ACHN (cell line): Measurements from ENCODE around the gene CNOT1.
A peak's percentile ranks its signal among the peaks of the same experiment; 100 is the strongest.

Experiments
- DNase-seq: peaks from one replicate; pipeline ENCODE4 v3.0.0-alpha.2; 2015
- in situ Hi-C: cut with HindIII; loops from 2 replicates; pipeline ENCODE4 v1.10.0; 2017; ENCODE audit warnings: low sequenced_read_pairs, low pct_ligation_motif_present, low pct_unique_long_range_greater_than_20kb

CNOT1 gene

GRCh38 chr16:58537124-58537906 lies 92.3 kb downstream of the CNOT1 start:
- in situ Hi-C loops = no loop called here

GRCh38 chr16:58536278-58536677 lies 93.3 kb downstream of the CNOT1 start:
- no peak for DNase-seq

More at GRCh38 chr16:58537124-58537906, 92.3 kb downstream of the CNOT1 start:
- no peak for DNase-seq

GRCh38 chr16:58535100-58535499 lies 94.5 kb downstream of the CNOT1 start:
- in situ Hi-C loops = no loop called here
- DNase-seq = no peak

More at GRCh38 chr16:58536278-58536677, 93.3 kb downstream of the CNOT1 start:
- in situ Hi-C loops = no loop called here

- in situ Hi-C loops = no loop called here
- DNase-seq = no peak
Observed at GRCh38 chr16:58533751-58534470, 95.7 kb downstream of the CNOT1 start.

- in situ Hi-C loops = no loop called here
- no peak for DNase-seq
Observed at GRCh38 chr16:58532414-58532813, 97.2 kb downstream of the CNOT1 start.

- in situ Hi-C loops = no loop called here
- DNase-seq = no peak
Observed at GRCh38 chr16:58530179-58530578, 99.4 kb downstream of the CNOT1 start.

GRCh38 chr16:58519707-58520106 lies 109.9 kb downstream of the CNOT1 start:
- DNase-seq = no peak
- in situ Hi-C loops = no loop called here

GRCh38 chr16:58518980-58519368 lies 110.7 kb downstream of the CNOT1 start:
- in situ Hi-C loops = no loop called here
- DNase-seq = no peak

GRCh38 chr16:58518083-58518979 lies 111.3 kb downstream of the CNOT1 start:
- no peak for DNase-seq
- in situ Hi-C loops = no loop called here

GRCh38 chr16:58516768-58517107 lies 112.9 kb downstream of the CNOT1 start:
- no peak for DNase-seq
- in situ Hi-C loops = no loop called here

- peak; percentile 35 for DNase-seq
Observed at GRCh38 chr16:58515871-58516767, 113.5 kb downstream of the CNOT1 start.

GRCh38 chr16:58515125-58515870 lies 114.3 kb downstream of the CNOT1 start, which contains the start of gene SETD6:
SETD6 (plus strand) TSS chr16:58515517; CDS start chr16:58515538, 21 bp downstream.
- in situ Hi-C loops = no loop called here
- peak; percentile 92 for DNase-seq

More at GRCh38 chr16:58515871-58516767, 113.5 kb downstream of the CNOT1 start:
- in situ Hi-C loops = no loop called here

GRCh38 chr16:58513874-58514273 lies 115.8 kb downstream of the CNOT1 start:
- no peak for DNase-seq
- in situ Hi-C loops = no loop called here

GRCh38 chr16:58511933-58512815 lies 117.5 kb downstream of the CNOT1 start:
- in situ Hi-C loops = no loop called here
- DNase-seq = peak; percentile 77

GRCh38 chr16:58510776-58511628 lies 118.6 kb downstream of the CNOT1 start:
- in situ Hi-C loops = no loop called here
- DNase-seq = no peak
